HG03439 (cell line): ENCODE measurements around the gene STK10.
A peak's percentile ranks its signal among the peaks of the same experiment; 100 is the strongest.

ENCODE experiments used
- ATAC-seq: cut with Tn5 transposase; IDR thresholded peaks from one replicate; pipeline ENCODE4 v1.9.1; 2021; ENCODE audit warnings: mild to moderate bottlenecking, moderate library complexity; ENCODE audit not compliant: unreplicated experiment

STK10 gene

DNA sequence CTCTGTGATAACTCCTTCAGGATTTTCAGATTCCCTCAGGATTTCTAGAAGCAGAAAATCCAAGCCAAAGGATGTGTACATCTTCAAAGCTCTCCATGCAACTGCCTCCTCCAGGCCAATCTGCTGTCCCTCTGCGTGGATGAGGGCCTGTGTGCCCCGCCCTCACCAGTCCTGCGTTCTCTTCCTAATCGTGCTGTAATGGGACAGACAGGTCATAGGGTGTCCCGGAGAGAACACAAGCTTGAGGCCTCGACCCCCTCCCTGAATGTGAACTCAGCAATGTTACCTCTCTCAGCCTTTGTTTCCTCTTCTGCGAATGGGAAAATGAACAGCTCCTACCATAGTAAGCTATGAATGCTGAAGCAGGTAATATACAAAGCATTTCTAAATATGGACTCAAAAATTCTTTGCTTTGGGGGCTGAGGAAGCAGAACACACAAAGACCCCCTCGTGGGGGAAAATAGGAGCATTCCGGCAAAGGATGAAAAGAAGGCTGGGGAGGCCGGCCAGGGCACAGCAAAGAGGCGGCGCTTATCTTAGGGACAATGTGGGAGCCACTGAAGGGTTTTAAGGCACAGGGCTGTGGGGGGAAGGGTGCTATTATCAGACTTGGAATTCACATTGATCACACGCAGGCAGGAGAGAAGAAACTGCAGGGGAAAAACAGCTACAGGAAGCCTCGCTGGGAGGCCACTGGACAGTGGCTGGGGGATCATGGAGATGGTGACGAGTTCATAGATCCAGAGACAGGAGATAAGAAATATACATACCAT is 124.4 kb downstream of the STK10 start:
- ATAC-seq, result no peak

DNA sequence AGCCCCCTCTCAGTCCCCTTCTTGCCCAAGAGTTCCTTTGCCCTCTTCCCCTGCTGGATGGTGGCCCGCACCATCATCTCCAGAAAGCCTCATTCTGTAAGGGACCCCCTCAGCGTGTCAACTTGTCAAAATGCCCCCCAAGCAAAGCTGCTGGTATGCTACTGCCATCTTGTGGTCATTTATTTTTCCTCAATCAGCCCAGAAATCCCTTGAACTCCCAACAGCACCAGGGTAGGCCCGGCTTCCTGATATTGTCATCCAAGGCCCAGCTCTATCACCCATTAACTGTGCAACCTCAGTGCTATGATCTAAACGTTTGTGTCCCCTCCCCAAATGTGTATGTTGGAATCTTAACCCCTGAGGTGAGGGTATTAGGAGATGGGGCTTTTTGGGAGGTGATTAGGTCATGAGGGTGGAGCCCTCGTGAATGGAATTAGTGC is 128.3 kb downstream of the STK10 start:
- no peak for ATAC-seq

DNA sequence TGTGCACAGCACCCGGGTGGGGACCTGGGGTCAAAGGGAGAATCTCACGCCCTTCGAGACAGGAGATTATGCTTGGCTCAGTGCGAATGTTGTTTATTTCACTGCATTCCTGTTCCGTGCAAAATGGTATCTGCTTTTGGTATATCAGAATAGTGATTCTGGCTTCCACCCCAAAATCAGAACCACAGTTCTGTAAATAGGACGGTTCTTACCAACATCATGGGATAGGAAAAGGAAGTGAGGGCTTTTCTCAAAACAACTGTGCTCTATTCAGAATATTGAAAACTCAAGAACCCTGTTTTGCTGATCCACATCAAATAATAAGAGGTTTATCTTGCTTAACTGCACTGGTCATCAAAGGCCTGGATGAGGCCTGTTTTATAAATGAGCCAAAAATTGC is 129.9 kb downstream of the STK10 start:
- no peak for ATAC-seq

DNA sequence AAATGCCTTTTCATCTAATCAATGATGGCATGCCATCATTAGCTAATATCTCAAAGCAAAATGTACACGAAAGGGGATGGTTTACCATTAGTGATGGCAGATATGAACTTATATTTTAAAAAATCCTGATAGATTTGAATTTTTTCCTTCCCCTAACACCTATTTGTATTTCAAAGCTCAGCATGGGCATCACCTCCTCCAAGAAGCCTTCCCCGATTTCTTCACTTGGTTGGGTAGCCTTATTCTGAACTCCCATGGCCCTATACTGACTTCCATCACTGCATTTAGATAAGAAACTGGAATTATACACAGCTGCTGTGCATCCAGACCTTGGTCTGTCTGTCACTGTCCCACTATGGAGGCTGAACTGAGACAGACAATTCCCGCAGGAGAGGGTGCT is 132.0 kb downstream of the STK10 start:
- ATAC-seq, result no peak

DNA sequence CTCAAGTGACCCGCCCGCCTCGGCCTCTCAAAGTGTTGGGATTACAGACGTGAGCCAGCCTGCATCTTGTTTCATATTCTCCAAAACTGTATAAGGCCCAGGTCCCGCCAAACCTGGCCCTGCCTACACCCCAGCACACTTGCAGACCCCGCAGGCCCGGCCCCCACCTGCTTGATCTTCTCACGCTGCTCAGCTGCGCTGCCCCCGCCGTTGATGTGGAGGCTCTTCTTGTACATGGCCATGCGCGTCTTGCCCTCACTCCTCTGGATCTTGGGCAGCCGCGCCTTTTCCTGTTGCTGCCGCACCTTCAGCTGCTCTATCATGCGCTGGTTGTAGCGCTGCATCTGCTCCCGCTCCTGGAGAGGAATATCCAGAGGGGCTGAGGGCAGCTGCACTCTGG is 132.6 kb downstream of the STK10 start:
- ATAC-seq, result no peak

DNA sequence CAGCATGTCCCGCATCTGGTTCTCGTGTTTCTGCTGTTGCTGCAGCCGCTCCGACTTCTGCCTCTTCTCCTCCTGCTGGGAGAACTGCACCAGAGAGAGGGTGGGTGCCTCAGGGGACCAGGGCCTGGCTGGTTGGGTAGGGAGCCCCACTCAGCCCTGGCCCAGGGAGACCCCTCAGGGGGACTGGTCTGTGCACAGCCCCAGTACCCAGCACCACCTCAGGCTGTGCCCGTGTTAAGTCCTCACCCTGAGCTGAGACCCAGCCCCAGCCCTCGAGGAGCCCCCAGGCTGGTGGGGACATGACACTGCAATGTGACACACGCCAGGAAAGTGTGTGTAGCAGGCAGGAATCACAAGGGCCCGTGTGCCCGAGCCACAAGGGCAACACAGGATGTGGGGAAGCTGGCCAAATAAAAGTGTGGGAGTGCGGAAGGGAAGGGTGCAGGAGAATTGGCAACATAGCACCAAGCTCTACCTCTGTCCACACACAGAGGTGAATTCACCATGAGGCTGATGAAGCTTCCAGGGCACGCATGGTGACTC is 133.3 kb downstream of the STK10 start:
- no peak for ATAC-seq

DNA sequence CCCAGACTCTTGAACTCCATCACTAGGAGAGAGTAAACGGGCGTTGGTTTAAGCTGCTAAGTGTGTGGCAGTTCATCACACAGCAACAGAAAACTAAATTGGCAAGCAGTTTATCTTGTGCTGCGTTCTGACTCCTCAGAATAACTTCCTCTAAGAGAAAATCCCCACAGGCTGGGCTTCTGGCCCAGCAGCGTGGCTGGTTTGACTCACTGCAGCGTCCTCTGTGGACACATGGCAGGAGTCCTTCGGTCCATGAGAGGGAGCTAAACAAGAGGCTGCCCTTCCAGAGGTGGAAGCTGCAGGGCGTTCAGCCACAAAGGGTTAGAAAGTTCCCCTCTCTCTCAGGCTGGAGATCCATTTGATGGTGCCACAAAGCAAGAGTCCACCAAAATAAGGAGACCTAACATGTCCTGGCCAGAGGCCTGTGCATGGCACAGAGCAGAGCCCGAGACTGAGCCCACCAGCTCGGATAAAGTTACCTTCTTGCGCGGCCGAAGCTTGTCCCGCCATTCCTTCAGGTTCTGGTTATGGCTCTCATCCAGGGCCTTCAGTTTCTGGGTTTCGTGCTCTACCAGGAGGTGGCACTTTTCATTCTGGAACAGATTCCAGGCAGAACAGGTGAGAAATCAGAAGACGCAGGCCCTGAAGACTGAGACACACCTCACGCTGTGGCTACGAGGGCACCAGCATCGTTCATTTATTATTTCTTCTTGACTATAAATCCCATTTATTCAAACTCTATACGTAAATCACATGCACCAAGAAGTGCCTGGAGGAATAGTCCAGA is 135.4 kb downstream of the STK10 start:
- no peak for ATAC-seq

DNA sequence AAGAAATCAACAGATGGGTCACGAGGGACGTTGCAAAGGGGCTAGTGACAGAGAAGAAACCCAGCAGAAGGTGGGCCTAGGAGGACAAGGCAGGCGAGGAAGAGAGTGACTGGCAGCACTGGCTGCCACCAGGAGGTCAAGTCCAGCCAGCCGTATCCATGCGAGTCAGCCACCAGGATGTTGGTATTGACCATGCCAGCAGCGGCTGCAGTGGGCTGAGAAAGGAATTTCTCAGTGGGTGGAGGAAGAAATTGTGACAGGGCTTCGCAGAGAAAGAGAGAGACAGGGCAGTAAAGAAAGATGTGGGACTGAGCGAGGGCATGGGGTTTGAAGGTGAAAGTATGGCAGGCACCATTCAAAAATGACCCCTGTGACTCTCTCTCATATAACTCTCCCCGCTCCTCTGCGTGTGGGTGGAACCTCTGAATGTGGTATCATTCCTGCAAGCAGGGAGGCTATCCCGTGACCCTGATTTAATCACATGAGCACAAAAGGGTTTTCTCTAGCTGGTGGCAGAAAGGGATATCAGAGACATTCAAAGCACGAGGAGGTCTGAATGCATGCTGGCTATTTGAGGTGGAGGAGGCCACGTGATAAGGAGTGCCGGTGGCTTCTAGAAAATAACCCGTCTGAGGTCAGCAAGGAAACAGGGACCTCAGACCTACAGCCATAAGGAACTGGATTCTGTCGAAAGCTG is 136.2 kb downstream of the STK10 start:
- no peak for ATAC-seq

DNA sequence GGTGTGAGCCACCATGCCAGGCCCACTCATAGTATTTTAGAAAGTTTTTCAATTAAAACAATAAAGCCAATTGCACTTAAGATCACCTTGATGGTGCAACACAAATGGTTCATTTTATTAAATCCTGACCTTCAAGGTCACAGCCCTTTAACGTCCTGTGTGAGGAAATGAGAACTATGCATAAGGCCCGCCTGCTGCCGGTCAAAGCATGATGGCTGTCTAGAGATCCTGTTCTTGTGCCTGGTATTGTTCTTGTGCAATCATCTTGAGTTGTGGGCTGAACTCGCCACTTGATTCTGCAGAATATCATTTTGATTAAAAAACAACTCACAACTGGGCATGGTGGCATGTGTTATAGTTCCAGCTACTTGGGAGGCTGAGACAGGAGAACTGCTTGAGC is 137.9 kb downstream of the STK10 start:
- no peak for ATAC-seq

DNA sequence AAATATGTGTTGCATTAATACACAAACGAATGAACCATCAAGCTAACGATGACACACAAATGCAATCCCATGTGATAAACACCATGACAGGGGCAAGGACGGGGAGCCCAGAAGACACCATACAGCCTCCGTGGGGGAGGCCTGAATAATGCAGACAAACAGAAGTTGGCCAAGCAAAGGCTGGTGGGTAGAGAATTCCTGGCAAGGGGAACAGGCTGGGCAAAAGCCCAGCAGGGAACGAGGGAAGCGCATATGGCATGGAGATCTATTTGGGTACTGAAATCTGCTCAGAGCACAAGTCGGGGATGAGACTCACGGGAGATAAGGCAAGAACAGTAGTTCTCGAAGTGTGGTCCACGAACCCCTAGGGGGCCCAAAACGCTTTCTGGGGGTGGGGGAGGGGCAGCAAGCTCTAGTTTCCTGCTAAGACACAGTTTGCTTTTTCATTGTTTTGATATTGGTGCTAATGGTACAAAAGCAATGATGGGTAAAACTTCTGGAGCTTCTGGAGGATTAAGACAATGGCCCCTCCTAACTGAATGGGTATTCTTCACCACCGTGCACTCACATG is 138.7 kb downstream of the STK10 start:
- no peak for ATAC-seq

DNA sequence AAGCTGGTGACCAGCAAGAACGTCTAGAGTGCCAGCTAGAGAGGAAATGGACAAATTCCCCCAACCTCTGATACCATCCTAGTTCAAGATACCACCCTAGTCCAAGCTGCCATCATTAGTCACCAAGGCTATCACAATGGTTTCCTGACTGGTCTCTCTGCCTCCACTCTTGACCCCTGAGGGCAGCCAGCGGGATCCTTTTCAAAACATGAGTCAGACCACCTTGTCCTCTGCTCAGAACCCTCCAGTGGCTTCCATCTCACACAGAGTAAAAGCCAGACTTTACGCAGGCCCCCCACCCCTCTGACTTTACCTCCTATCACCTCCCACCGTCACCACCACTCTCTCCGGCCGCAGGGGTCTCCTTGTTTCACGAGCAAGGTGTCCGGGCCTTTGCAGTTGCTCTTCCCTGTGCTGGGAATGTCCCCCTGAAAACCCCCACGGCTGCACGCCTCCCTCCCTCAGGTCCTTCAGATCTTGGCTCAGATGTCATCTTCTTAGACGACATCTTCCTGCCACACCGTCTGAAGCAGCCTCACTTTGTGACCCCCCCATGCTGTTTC is 139.4 kb downstream of the STK10 start:
- no peak for ATAC-seq

DNA sequence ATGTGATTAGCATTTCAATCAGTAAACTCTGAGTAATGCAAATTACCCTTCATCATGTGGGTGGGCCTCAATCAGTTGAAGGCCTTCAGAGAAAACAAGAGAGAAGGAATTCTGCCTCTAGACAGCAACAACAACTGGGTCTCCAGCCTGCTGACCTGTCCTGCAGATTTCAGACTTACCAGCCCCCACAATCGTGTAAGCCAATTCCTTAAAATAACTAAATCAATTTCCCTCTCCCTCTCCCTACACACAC is 139.9 kb downstream of the STK10 start:
- no peak for ATAC-seq

DNA sequence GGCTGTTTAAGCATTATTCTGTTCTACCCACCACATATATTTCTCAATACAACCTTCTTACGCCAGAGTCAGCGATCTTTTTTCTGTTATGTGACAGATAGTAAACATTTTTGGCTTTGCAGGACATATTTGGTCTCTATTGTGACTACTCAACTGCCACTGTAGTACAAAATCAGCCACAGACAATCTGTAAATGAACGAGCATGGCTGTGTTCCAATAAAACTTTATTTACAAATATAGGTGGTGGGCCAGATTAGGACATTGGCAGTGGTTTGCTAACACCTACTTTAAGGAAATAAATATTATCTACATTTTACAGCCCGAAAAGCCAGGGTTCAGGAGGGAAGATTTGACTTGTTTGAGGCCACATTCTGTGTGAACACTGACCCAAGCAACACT is 141.4 kb downstream of the STK10 start:
- ATAC-seq, result no peak

DNA sequence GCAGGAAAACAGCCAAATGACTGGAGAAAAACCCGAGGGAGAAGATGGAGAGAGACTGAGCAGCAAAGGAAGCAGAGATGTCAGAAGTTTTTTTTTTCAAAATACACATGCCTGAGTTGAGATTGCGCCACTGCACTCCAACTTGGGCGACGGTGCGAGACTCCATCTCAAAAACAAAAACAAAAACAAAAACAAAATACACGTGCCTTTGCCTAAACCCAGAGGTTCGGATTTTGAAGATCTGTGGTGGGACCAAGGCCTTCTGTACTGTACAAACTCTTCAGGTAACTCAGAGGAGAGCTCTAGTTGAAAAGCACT is 142.8 kb downstream of the STK10 start:
- ATAC-seq, result no peak

DNA sequence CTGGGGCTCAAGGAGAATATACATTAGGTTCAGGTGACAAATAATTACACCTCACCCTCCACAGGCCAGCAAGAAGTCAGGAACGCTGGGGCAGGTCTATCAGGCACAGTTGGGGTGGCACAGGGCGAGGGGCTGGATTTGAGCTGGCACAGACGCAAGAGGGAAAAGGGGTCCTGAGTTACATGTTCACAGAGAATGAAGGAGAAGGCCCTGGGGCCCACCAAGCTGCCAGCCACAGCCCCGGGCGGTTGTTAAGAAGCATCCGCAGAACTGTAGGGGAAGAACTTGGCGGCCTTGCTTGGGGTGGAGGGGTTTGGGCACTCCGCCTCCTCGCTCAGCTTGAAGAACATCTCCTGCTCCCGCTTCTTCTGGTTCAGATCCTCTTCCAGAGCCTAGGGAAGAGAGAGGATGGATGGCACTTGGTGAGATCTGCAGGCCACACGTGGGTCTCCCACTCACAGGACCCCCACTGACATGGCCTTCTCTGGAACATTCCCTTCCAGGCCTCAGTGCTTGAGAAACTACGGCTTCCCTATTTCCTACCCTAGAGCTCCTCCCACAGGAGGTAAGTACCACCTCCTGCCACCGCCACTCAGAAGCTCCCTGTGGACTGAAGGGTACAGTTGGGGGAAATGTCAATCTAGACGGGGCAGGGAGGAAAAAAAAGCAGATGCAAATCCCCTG is 143.3 kb downstream of the STK10 start:
- ATAC-seq, result no peak

DNA sequence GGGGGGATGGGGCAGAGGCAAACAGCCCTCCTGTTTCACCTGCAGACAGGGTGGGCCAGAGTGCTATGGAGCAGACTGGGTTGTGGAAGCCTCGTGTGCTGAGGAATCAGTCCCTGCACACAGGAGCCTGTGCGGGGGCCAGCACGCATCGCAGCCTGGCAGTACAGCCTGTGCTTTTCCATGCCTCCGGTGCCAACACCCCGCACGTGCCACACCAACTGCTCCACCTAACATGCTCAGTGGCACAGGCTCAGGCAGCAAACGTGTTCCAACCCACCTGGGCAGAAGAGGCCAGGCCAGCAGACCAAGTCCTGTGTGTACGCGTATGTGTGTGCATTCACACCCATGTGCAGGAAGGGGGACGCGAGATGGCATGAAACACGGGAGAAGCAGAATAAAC is 144.2 kb downstream of the STK10 start:
- ATAC-seq, result no peak

DNA sequence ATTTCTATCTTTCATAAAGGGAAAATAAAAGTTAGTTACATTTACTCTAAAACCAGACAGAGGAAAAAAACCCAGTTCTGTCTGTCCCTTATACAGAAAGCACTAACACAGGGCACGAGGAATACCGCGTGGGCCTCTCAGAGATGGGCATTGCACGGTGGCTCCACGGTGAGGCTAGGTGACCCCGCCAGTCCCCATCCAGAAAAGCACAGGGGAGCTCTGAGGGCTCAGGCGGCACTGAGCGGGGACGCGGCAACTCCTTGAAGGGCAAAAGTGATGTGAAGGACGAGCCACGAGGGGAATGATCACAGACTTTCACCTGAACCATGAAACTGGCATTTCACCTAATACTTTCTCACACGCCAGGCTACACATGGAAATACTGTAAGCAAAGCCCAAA is 145.8 kb downstream of the STK10 start:
- ATAC-seq, result no peak

DNA sequence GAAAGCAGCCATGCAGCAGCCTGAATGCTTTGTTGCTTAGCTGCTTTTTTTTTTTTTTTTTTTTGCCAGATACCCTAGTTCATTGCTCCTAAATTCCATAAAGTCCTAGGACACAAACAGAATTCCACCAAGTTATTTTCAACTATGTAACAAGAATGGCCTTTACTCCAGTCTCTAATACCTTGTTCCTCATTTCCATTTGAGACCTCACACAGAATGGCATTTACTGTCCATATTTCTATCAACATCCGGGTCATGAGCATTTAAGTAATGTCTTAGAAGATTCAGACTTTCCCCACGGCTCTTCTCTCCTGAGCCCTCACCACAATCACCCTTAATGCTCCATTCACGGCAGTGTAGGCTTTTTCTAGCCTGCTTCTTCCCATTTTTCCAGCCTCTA is 149.9 kb downstream of the STK10 start:
- ATAC-seq, result no peak

DNA sequence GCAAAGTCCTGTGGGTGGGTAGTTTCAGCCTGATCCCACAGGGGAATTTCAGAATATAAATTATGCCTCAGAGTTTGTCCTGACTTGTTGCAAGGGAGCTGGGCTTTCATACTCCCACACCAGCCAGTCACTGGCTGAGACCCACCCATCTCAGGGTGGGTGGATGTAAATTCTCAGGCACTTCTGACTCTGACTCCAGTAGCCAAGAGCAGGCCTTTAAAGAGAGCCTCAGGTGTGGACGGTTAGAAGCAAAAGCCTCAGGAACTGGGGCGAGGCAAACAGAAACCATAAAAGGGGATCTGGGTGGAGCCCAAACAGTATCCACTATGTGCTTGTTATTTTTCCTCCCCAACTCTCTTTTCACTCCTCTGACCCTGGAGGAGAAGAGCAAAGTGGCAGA is 153.0 kb downstream of the STK10 start:
- peak; percentile 67 for ATAC-seq

DNA sequence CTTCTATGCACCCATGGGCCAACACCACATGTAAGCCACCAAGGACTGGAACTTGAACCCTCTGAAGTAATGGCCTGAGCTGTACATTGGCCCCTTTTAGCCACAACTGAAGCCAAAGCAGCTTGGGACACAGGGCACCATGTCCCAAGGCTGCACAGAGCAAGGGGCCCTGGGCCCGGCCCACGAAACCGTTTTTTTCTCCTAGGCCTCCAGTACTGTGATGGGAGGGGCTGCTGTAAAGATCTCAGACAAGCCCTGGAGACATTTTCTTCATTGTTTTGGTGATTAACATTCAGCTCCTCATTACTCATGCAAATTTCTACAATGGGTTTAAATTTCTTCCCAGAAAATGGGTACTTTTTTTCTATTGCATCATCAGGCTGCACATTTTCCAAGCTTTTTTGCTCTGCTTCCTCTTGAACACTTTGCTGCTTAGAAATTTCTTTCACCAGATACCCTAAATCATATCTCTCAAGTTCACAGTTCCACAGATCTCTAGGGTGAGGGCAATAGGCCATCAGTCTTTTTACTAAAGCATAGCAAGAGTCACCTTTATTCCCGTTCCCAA is 156.0 kb downstream of the STK10 start:
- no peak for ATAC-seq
